Measurements from ENCODE around the gene HTR4.
"Not testable (repeated sequence)": the region's sequence is repeated elsewhere in the genome, so short reads cannot be mapped to it uniquely, and the experiment has no call there.

The HTR4 gene

GRCh38 chr5:148529450-148529849, 124.9 kb downstream of the HTR4 start:
- not testable (repeated sequence) for DNase-seq

- DNase-seq, result no peak
Measured at GRCh38 chr5:148524721-148525120, 129.6 kb downstream of the HTR4 start.

GRCh38 chr5:148523139-148523538, 131.2 kb downstream of the HTR4 start:
- no peak for DNase-seq

- no peak for DNase-seq
Measured at GRCh38 chr5:148515460-148515859, 138.9 kb downstream of the HTR4 start.

- no peak for DNase-seq
Measured at GRCh38 chr5:148514344-148514743, 140.0 kb downstream of the HTR4 start.

- no peak for DNase-seq
Measured at GRCh38 chr5:148512498-148512897, 141.8 kb downstream of the HTR4 start.

GRCh38 chr5:148511810-148512347, 142.4 kb downstream of the HTR4 start:
- no peak for DNase-seq

GRCh38 chr5:148509893-148510292, 144.4 kb downstream of the HTR4 start:
- no peak for DNase-seq

GRCh38 chr5:148507648-148508047, 146.7 kb downstream of the HTR4 start:
- DNase-seq, result no peak

- DNase-seq, result no peak
Measured at GRCh38 chr5:148499452-148499851, 154.9 kb downstream of the HTR4 start.

GRCh38 chr5:148497757-148498156, 156.6 kb downstream of the HTR4 start:
- DNase-seq, result no peak

GRCh38 chr5:148492351-148492750, 162.0 kb downstream of the HTR4 start:
- no peak for DNase-seq

GRCh38 chr5:148491793-148492184, 162.5 kb downstream of the HTR4 start:
- DNase-seq, result no peak

GRCh38 chr5:148491015-148491792, 163.1 kb downstream of the HTR4 start:
- DNase-seq, result no peak

GRCh38 chr5:148488757-148489156, 165.6 kb downstream of the HTR4 start:
- no peak for DNase-seq

- no peak for DNase-seq
Measured at GRCh38 chr5:148486456-148486855, 167.9 kb downstream of the HTR4 start.

GRCh38 chr5:148484651-148485050, 169.7 kb downstream of the HTR4 start:
- DNase-seq, result no peak

- no peak for DNase-seq
Measured at GRCh38 chr5:148483750-148484149, 170.6 kb downstream of the HTR4 start.

- no peak for DNase-seq
Measured at GRCh38 chr5:148482697-148483462, 171.4 kb downstream of the HTR4 start.

GRCh38 chr5:148482196-148482595, 172.1 kb downstream of the HTR4 start:
- no peak for DNase-seq

GRCh38 chr5:148477429-148477828, 176.9 kb downstream of the HTR4 start:
- DNase-seq, result no peak

- no peak for DNase-seq
Measured at GRCh38 chr5:148476302-148476701, 178.0 kb downstream of the HTR4 start.

- DNase-seq, result no peak
Measured at GRCh38 chr5:148474025-148474511, 180.3 kb downstream of the HTR4 start.

GRCh38 chr5:148471379-148471778, 182.9 kb downstream of the HTR4 start:
- no peak for DNase-seq
